ENCODE results near the gene DIO3. TPM values are rescaled to one million over a fixed set of nuclear protein-coding genes. Genes with fewer than 3 reads are reported as not detected.

Gene DIO3
- total and polyA plus RNA-seq, 2 experiments from 2014 or later: 18.4 to 51.1 TPM

DNA sequence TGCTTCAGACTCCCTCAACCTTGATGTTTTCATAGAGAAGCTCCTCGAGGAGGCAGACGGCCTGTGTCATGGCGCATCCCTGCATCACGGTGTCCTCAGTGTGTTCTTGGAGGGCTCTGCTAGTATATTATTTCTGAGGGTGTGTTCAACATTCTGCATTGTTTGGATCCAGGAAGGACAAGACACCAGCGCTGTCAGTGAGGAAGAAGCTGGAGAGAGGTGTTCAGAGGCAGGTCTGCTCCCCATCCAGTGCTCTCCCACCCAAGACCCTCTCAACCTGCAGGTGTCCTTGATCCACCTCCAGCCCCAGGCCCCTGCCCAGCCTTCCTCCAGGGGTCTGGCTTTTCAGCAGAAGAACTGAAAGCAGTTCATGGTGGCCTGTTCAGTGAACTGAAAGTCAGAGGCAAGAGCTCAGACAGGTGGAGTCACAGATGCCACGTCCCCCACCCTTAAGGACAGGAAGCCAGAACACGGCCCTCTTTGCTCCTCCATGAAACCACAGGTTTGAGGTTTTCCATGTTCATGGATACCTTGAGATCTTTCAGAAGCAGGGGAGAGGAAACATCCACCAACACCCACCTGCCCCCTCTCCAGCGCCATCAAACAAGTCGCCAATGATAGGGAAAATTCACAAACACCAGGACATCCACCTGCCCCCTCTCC is 37.4 kb downstream of the DIO3 start:
- WGBS (ENCODE audit: low lambda C conversion rate, missing lambda C conversion rate): 90% methylated on average over 9 of the region's 9 CpGs

DNA sequence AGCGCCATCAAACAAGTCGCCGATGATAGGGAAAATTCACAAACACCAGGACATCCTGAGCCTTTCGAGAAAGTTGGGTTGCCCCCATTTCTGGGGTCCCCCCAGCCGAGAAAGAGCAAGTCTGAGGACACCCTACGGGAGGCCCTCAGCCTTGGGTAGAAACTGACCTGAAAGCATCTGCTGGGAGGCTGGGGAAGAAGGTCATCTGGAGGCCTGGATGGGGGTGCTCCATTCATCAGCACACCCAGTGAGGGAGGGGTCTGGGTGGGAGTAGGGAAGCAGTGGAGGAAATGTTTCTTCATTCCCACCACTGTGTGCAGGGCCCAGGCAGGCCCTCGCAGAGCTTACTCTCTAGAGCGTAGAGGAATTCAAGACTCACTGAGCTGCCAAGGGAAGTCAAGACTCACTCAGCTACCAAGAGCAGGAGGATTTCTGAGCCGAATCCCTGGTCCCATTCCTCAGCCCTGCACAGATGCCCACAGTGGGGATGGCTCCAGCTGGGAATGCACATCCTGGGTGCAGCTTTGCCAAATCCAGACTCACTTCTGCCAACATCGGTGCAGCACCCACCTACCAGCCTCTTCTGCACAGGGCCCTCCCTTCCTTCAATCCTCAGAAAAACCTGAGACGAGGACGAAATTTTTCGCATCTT is 38.1 kb downstream of the DIO3 start:
- DNase-seq (ENCODE audit: low spot score): no peak
- H3K4me1 ChIP-seq (ENCODE audit: insufficient read depth): no peaks in the 10 kb centered on the region
- no peaks in the 10 kb centered on the region for H3K27me3 ChIP-seq
- H3K9me3 ChIP-seq (ENCODE audit: low read depth): no peaks in the 10 kb centered on the region
- no peak overlapping the region for H3K4me3 ChIP-seq
- 93% methylated on average over 13 of the region's 13 CpGs for WGBS (ENCODE audit: low lambda C conversion rate, missing lambda C conversion rate)
- TF ChIP-seq CTCF (IDR thresholded peaks at IDR 0.05; ENCODE audit: poor library complexity) (no peak), EZH2phosphoT487 (IDR thresholded peaks at IDR 0.05; ENCODE audit: low read depth, severe bottlenecking, unreplicated experiment) (no peak), EZH2 (IDR thresholded peaks at IDR 0.05; ENCODE audit: borderline replicate concordance) (no peak)
- H2AFZ ChIP-seq: no peak overlapping the region
- no peaks in the 10 kb centered on the region for H3K36me3 ChIP-seq (replicated peaks; ENCODE audit: insufficient read depth, low read depth)
- H4K20me1 ChIP-seq (ENCODE audit: insufficient read depth, poor library complexity, severe bottlenecking): no peaks in the 10 kb centered on the region
- H3K4me2 ChIP-seq: no peak overlapping the region
- no peak overlapping the region for H3K27ac ChIP-seq
- H3K79me2 ChIP-seq: no peaks in the 10 kb centered on the region
- no peaks in the 10 kb centered on the region for H3K9me2 ChIP-seq (replicated peaks; ENCODE audit: insufficient read depth)

More for the DNA sequence above, 37.4 kb downstream of the DIO3 start:
- H3K27ac ChIP-seq: no peak overlapping the region
- no peaks in the 10 kb centered on the region for H3K9me3 ChIP-seq (ENCODE audit: low read depth)
- H2AFZ ChIP-seq: no peak overlapping the region
- no peak for TF ChIP-seq EZH2 (IDR thresholded peaks at IDR 0.05; ENCODE audit: borderline replicate concordance)
- no peak for TF ChIP-seq EZH2phosphoT487 (IDR thresholded peaks at IDR 0.05; ENCODE audit: low read depth, severe bottlenecking, unreplicated experiment)
- no peak for TF ChIP-seq CTCF (IDR thresholded peaks at IDR 0.05; ENCODE audit: poor library complexity)
- H3K4me1 ChIP-seq (ENCODE audit: insufficient read depth): no peaks in the 10 kb centered on the region
- no peak overlapping the region for H3K4me2 ChIP-seq
- H3K4me3 ChIP-seq: no peak overlapping the region
- no peaks in the 10 kb centered on the region for H4K20me1 ChIP-seq (ENCODE audit: insufficient read depth, poor library complexity, severe bottlenecking)
- H3K79me2 ChIP-seq: no peaks in the 10 kb centered on the region
- no peaks in the 10 kb centered on the region for H3K27me3 ChIP-seq
- H3K9me2 ChIP-seq (replicated peaks; ENCODE audit: insufficient read depth): no peaks in the 10 kb centered on the region
- DNase-seq (ENCODE audit: low spot score): no peak
- no peaks in the 10 kb centered on the region for H3K36me3 ChIP-seq (replicated peaks; ENCODE audit: insufficient read depth, low read depth)

- Histone ChIP-seq H3K9me2 (replicated peaks; ENCODE audit: insufficient read depth) (no peaks in the 10 kb centered on the region), H3K4me2 (no peak overlapping the region), H3K27ac (no peak overlapping the region), H4K20me1 (ENCODE audit: insufficient read depth, poor library complexity, severe bottlenecking) (no peaks in the 10 kb centered on the region), H3K9me3 (ENCODE audit: low read depth) (no peaks in the 10 kb centered on the region), H3K36me3 (replicated peaks; ENCODE audit: insufficient read depth, low read depth) (no peaks in the 10 kb centered on the region), H3K4me1 (ENCODE audit: insufficient read depth) (no peaks in the 10 kb centered on the region), H3K4me3 (no peak overlapping the region), H3K27me3 (no peaks in the 10 kb centered on the region), H3K79me2 (no peaks in the 10 kb centered on the region), H2AFZ (no peak overlapping the region)
- 80% methylated on average over 7 of the region's 7 CpGs for WGBS (ENCODE audit: low lambda C conversion rate, missing lambda C conversion rate)
- no peak for TF ChIP-seq EZH2phosphoT487 (IDR thresholded peaks at IDR 0.05; ENCODE audit: low read depth, severe bottlenecking, unreplicated experiment)
- no peak for TF ChIP-seq CTCF (IDR thresholded peaks at IDR 0.05; ENCODE audit: poor library complexity)
- TF ChIP-seq EZH2 (IDR thresholded peaks at IDR 0.05; ENCODE audit: borderline replicate concordance): no peak
- no peak for DNase-seq (ENCODE audit: low spot score)
These were observed 39.1 kb downstream of the DIO3 start for GRCh38 chr14:101600336-101600890.
